ENCODE measurements around the gene FGF14.

DNA sequence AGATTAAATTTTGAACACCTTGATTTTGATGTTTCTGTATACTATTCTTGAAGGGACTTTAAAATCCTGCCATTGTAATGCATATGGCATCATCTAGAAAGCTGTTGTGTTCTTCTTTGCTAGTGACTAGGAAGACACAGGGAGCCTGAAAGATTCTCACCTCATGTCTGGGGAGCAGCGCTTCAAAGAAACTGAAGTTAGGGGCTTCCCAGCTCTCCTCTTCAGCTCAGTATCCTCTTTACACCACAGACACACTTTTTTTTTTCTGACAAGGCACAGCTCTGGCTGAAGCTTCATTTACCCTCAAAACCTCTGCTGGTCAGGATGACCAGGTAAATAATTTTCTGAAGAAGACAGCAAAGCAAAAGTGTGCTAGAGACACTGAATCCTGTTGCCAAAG lies 693.7 kb downstream of the FGF14 start:
- no peak for TF ChIP-seq ZNF274 (IDR thresholded peaks at IDR 0.05; ENCODE audit: low read depth, low read length)
- no peak for TF ChIP-seq YY1 (IDR thresholded peaks at IDR 0.05; ENCODE audit: insufficient read depth, insufficient read length)
- TF ChIP-seq SUZ12 (IDR thresholded peaks at IDR 0.05; ENCODE audit: extremely low read depth, insufficient read depth, insufficient read length) = no peak
